Lower leg skin (tissue), 3 donors: ENCODE data around the gene MYO1E.

Experiments
- POLR2A ChIP-seq, 2 donors: fragments of 450-650 bp; IDR thresholded peaks; one replicate each; pipeline ENCODE4 v1.6.1; 2016 to 2017; ENCODE audit warnings: antibody characterized with exemption in 2 of 2, mild to moderate bottlenecking in 1 of 2, moderate library complexity in 1 of 2
- TF ChIP-seq, protein P1 (sequence below), 3 donors: fragments of 450-650 bp; IDR thresholded peaks; one replicate each; pipeline ENCODE4 v1.5.1; 2016; ENCODE audit warnings: antibody characterized with exemption in 3 of 3, mild to moderate bottlenecking in 3 of 3, moderate library complexity in 2 of 3

DNA sequence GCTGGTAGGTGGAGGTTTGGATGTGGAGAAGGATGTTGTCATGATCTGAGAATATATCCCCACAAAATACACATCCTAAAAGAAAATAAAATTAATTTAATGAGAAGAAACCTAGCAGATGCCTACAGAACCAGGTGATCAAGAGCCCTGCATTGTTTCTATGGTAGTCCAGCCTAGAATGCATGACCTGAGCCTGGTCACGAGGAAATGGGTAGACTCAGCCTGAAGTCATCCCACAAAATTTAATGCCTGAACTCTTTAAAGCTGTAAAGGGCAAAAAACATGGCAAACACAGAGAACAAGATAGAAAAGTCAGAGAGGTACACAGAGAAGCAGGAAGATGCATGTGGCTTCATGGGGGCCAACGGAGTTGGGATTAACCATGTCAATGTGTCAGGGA, 130.0 kb downstream of the MYO1E start:
- TF ChIP-seq, protein P1, sequence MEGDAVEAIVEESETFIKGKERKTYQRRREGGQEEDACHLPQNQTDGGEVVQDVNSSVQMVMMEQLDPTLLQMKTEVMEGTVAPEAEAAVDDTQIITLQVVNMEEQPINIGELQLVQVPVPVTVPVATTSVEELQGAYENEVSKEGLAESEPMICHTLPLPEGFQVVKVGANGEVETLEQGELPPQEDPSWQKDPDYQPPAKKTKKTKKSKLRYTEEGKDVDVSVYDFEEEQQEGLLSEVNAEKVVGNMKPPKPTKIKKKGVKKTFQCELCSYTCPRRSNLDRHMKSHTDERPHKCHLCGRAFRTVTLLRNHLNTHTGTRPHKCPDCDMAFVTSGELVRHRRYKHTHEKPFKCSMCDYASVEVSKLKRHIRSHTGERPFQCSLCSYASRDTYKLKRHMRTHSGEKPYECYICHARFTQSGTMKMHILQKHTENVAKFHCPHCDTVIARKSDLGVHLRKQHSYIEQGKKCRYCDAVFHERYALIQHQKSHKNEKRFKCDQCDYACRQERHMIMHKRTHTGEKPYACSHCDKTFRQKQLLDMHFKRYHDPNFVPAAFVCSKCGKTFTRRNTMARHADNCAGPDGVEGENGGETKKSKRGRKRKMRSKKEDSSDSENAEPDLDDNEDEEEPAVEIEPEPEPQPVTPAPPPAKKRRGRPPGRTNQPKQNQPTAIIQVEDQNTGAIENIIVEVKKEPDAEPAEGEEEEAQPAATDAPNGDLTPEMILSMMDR (IDR thresholded peaks at IDR 0.05) = no peak
- no peak for TF ChIP-seq POLR2A (IDR thresholded peaks at IDR 0.05)
